ENCODE data around the gene ZNF543. TPM values are rescaled to one million over a fixed set of nuclear protein-coding genes. Genes with fewer than 3 reads are reported as not detected.
A peak's percentile ranks its signal among the peaks of the same experiment; 100 is the strongest.

ZNF543 gene
- total RNA-seq, 3 donors from 2014 or later: 6.7 to 14.8 (median 8.5) TPM

DNA sequence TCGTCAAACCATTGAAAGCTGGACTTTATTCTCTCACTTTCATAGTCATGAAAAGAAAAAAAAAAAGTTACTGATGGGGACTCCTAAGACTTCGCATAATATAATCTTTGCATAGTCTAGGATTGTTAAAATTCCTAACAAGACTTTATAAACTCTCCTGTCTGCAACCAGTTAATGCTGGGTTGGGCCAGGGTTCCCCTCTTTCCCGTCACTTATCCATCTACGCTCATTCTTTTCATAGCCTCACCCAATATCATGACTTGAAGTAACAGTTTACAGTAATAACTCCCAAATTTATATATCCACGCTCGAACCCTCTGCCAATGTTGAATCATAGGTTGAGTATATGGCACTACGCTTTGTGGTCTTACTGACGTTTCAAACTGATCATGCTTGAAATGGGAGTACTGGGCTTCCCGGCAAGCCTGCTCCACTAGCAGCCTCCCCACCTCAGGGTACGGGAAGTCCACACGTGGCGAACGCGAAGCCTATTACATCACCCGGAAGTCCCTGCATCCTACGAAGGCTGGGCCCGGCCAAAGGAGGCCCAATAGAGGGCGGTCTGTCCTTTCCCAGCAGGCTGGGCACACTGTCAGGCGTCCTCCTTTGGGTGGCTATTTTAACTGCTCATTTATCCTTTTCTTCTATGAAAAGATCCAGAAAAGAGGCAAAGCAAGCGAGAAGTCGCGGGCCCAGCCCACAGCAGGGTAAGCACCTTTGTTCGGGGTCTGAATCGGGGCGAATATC lies 40.7 kb upstream of the ZNF543 start:
- Histone ChIP-seq H3K27ac (peak overlapping the region; percentile 100), H3K4me1 (peaks cover 0 to 10% of the 10 kb centered on the region in 2 donors), H3K27me3 (no peaks in the 10 kb centered on the region), H3K36me3 (no peaks in the 10 kb centered on the region), H3K4me3 (peak overlapping the region; percentile 92 to 98 (median 94)), H3K9me3 (peaks cover 0 to 5% of the 10 kb centered on the region in 2 donors)
- TF ChIP-seq POLR2A (IDR thresholded peaks at IDR 0.05): peak; percentile 40
- peak; percentile 95 to 100 (median 98) for TF ChIP-seq POLR2AphosphoS5 (IDR thresholded peaks at IDR 0.05)
- TF ChIP-seq, protein P1, sequence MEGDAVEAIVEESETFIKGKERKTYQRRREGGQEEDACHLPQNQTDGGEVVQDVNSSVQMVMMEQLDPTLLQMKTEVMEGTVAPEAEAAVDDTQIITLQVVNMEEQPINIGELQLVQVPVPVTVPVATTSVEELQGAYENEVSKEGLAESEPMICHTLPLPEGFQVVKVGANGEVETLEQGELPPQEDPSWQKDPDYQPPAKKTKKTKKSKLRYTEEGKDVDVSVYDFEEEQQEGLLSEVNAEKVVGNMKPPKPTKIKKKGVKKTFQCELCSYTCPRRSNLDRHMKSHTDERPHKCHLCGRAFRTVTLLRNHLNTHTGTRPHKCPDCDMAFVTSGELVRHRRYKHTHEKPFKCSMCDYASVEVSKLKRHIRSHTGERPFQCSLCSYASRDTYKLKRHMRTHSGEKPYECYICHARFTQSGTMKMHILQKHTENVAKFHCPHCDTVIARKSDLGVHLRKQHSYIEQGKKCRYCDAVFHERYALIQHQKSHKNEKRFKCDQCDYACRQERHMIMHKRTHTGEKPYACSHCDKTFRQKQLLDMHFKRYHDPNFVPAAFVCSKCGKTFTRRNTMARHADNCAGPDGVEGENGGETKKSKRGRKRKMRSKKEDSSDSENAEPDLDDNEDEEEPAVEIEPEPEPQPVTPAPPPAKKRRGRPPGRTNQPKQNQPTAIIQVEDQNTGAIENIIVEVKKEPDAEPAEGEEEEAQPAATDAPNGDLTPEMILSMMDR (IDR thresholded peaks at IDR 0.05): peak in 1 of 3 donors; percentile 14
- DNase-seq (ENCODE audit: low spot score in 2 of 2): peak; percentile 90 to 93
- intact Hi-C loops (cut with DNase I; ENCODE audit: low total_unique reads): no loop called here

DNA sequence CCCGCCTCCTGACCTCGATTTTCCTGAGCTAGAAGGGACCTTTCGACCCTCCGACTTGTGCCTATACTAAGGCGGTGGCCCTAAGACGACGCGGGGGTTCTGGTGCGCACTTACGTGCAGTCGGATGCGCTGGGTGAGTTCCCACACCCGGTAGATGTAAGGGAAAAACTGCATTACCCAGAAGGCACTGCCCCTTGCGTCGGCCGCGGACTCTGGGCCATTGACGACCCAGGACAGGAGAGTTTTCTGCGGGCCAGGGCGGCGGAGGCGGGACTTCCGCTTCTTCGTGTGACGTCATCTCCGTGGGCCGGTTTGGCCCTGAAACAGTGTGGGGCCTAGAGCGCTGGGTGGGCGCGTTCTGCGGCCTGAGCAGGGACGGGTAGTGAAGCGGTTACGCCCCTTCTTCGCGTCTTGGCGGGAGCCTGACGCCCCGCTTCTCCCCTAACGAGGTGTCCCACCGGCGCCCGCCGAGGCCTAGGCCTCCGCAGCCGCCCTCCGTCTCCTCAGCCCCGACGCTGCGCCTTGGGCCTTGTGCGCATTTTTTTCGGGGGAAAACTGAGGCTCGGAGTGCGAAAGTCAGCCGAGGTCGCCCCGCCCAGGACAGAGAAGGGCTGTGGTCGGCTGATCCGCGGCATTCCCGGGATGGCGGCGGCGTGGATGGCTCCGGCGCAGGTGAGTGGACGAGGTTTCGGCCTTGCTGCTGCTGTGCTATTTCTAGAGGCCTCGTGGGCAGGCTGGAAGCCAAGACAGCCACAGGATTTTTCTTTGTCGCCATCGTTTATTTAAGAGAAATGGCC lies 39.9 kb upstream of the ZNF543 start, which contains the start of gene ZNF460:
ZNF460 (plus strand) TSS at position 321 of the 797 bp plus-strand sequence; CDS start at position 643, 322 bp downstream.
- H3K27ac ChIP-seq: peak within 1 kb of the TSS; percentile 100
- peak; percentile 96 to 97 for DNase-seq (ENCODE audit: low spot score in 2 of 2)
- TF ChIP-seq POLR2A (IDR thresholded peaks at IDR 0.05) (peak; percentile 60), POLR2AphosphoS5 (IDR thresholded peaks at IDR 0.05) (peak; percentile 67 to 95 (median 92))
- TF ChIP-seq, protein P1 (IDR thresholded peaks at IDR 0.05): no peak
- H3K4me3 ChIP-seq: peak within 1 kb of the TSS; percentile 92 to 98 (median 94)
- no peaks in the 10 kb centered on the region for H3K27me3 ChIP-seq
- H3K4me1 ChIP-seq: peaks cover 0 to 10% of the 10 kb centered on the region in 2 donors
- intact Hi-C loops (cut with DNase I; ENCODE audit: low total_unique reads): no loop called here
- H3K36me3 ChIP-seq: no peaks in the 10 kb centered on the region
- peaks cover 0 to 5% of the 10 kb centered on the region in 2 donors for H3K9me3 ChIP-seq

DNA sequence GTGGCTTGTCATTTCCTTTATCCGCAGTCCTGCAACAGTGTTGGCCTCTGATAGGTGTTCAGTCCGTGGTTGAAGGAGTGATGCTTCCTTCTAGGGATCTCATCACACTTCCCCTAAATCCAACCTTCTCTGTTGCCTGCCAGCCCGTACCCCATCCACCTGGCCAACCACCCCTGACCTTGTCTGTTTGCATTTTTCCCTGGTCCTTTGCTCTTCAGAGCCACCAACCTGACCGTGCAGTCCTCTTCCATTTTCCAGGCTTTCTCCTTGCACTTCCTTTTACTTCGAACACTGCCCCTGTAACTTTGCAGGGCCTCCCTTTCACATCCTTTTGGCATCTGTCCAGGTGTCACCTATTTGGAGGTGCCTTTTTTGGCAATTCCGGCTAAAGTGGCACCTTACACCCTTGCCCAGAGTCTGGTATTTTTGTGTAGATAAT lies 39.3 kb upstream of the ZNF543 start:
- TF ChIP-seq, protein P1 (IDR thresholded peaks at IDR 0.05): no peak
- TF ChIP-seq POLR2A (IDR thresholded peaks at IDR 0.05) (no peak), POLR2AphosphoS5 (IDR thresholded peaks at IDR 0.05) (no peak)
- H3K9me3 ChIP-seq: peaks cover 0 to 11% of the 10 kb centered on the region in 2 donors
- no peak for DNase-seq (ENCODE audit: low spot score in 2 of 2)
- H3K4me3 ChIP-seq: peak overlapping the region; percentile 92 to 98 (median 94)
- H3K4me1 ChIP-seq: peaks cover 0 to 10% of the 10 kb centered on the region in 2 donors
- no peaks in the 10 kb centered on the region for H3K36me3 ChIP-seq
- H3K27ac ChIP-seq: peak overlapping the region; percentile 100
- intact Hi-C loops (cut with DNase I; ENCODE audit: low total_unique reads): no loop called here
- no peaks in the 10 kb centered on the region for H3K27me3 ChIP-seq

DNA sequence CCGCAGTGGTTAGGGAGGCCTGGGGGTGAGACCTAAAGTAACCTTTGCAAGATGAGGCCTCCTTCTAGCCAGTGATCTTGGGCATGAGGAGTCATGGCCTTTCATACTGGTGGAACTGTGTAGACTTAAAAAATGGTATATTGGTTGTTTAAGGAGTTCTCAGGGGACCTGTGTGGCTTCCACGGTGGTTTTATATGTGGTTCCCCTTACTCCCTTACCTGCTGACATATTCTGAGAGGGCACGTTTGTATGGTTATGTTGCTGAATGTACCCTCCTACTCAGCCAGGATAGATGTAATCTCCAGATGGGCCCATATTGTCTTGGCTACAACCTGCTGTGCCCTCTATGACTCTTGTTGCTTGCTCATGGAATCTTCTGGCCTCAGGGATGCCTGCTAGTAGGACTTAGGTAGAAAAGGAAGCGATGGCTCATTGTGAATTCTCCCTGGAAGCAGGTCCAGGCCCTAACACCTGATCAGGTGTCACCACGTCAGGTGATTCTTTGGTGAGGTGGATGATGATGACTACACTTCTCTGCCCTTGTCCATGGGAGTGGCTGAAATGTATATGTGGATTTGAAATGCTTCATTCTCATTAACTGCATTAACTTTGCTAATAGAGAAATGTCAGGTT lies 38.1 kb upstream of the ZNF543 start:
- intact Hi-C loops (cut with DNase I; ENCODE audit: low total_unique reads): no loop called here
- no peak for DNase-seq (ENCODE audit: low spot score in 2 of 2)
- peaks cover 0 to 10% of the 10 kb centered on the region in 2 donors for H3K4me1 ChIP-seq
- no peaks in the 10 kb centered on the region for H3K36me3 ChIP-seq
- H3K4me3 ChIP-seq: peak overlapping the region in 2 of 3 donors; percentile 92 to 98
- TF ChIP-seq POLR2A (IDR thresholded peaks at IDR 0.05): no peak
- TF ChIP-seq, protein P1 (IDR thresholded peaks at IDR 0.05): no peak
- no peak for TF ChIP-seq POLR2AphosphoS5 (IDR thresholded peaks at IDR 0.05)
- peaks cover 0 to 20% of the 10 kb centered on the region in 2 donors for H3K9me3 ChIP-seq
- peak overlapping the region; percentile 8 to 13 for H3K27ac ChIP-seq
- H3K27me3 ChIP-seq: no peaks in the 10 kb centered on the region

Measured in breast epithelium (tissue), 4 donors.